ENCODE measurements around the gene DLL3. TPM values are rescaled to one million over a fixed set of nuclear protein-coding genes. Genes with fewer than 3 reads are reported as not detected.

The DLL3 gene
- polyA plus RNA-seq, 1 donor from 2014 or later: 35.5 TPM

DNA sequence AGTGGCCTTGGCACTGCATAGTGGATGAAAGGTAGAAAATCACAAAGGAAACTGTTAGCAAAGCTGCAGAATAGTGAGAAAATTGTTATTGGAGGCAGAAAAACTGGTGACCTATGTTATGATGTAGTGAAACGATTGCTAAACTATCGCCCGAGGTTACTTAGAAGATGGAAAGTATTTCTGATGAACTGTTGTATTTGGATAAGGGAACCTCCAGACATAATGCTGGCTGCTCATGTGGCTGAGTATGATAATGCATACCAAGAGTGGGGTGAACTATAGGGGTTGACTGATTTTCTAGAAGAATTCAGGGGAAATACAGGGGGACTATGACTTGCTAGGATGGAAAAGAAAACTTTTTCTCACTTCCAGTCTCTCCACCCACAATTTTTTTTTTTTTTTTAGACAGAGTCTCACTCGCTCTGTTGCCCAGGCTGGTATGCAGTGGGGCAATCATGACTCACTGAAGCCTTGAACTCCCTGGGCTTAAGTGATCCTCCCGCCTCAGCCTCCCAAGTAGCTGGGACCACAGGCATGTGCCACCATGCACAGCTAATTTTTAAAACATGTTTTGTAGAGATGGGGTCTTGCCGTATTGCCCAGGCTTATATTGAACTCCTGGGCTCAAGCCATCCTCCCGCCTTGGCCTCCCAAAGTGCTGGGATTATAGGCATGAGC, 45.6 kb downstream of the DLL3 start:
- Histone ChIP-seq H3K4me3 (ENCODE audit: low read length) (no peak overlapping the region), H3K79me2 (replicated peaks; ENCODE audit: insufficient read depth, low read length) (no peaks in the 10 kb centered on the region), H3F3A (ENCODE audit: insufficient read depth, low read length, poor library complexity, severe bottlenecking) (no peaks in the 10 kb centered on the region), H2AFZ (ENCODE audit: low read depth, low read length) (no peak overlapping the region), H3K9me2 (ENCODE audit: insufficient read depth, low read length) (no peaks in the 10 kb centered on the region), H3K27me3 (ENCODE audit: insufficient read depth, low read depth, low read length) (no peaks in the 10 kb centered on the region), H3K9ac (ENCODE audit: low read length) (no peak overlapping the region), H4K20me1 (ENCODE audit: insufficient read depth) (no peaks in the 10 kb centered on the region), H3K36me3 (ENCODE audit: insufficient read depth, low read length) (no peaks in the 10 kb centered on the region), H3K9me3 (ENCODE audit: low read length) (no peaks in the 10 kb centered on the region), H3K27ac (ENCODE audit: low read length) (no peak overlapping the region), H3K4me2 (ENCODE audit: low read length) (no peak overlapping the region)
- TF ChIP-seq POLR2AphosphoS5 (IDR thresholded peaks at IDR 0.05) (no peak), SMC3 (conservative IDR thresholded peaks at IDR 0.05; ENCODE audit: poor library complexity) (no peak), EZH2 (IDR thresholded peaks at IDR 0.05; ENCODE audit: borderline replicate concordance, insufficient read depth, low read length, poor library complexity, severe bottlenecking) (no peak), MXI1 (conservative IDR thresholded peaks at IDR 0.05; ENCODE audit: poor library complexity, severe bottlenecking) (no peak), EP300 (conservative IDR thresholded peaks at IDR 0.05; ENCODE audit: poor library complexity, severe bottlenecking) (no peak), RAD21 (conservative IDR thresholded peaks at IDR 0.05) (no peak)
- TF ChIP-seq, protein P1, sequence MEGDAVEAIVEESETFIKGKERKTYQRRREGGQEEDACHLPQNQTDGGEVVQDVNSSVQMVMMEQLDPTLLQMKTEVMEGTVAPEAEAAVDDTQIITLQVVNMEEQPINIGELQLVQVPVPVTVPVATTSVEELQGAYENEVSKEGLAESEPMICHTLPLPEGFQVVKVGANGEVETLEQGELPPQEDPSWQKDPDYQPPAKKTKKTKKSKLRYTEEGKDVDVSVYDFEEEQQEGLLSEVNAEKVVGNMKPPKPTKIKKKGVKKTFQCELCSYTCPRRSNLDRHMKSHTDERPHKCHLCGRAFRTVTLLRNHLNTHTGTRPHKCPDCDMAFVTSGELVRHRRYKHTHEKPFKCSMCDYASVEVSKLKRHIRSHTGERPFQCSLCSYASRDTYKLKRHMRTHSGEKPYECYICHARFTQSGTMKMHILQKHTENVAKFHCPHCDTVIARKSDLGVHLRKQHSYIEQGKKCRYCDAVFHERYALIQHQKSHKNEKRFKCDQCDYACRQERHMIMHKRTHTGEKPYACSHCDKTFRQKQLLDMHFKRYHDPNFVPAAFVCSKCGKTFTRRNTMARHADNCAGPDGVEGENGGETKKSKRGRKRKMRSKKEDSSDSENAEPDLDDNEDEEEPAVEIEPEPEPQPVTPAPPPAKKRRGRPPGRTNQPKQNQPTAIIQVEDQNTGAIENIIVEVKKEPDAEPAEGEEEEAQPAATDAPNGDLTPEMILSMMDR (IDR thresholded peaks at IDR 0.05; ENCODE audit: poor library complexity, severe bottlenecking): no peak
- TF ChIP-seq, protein P2, sequence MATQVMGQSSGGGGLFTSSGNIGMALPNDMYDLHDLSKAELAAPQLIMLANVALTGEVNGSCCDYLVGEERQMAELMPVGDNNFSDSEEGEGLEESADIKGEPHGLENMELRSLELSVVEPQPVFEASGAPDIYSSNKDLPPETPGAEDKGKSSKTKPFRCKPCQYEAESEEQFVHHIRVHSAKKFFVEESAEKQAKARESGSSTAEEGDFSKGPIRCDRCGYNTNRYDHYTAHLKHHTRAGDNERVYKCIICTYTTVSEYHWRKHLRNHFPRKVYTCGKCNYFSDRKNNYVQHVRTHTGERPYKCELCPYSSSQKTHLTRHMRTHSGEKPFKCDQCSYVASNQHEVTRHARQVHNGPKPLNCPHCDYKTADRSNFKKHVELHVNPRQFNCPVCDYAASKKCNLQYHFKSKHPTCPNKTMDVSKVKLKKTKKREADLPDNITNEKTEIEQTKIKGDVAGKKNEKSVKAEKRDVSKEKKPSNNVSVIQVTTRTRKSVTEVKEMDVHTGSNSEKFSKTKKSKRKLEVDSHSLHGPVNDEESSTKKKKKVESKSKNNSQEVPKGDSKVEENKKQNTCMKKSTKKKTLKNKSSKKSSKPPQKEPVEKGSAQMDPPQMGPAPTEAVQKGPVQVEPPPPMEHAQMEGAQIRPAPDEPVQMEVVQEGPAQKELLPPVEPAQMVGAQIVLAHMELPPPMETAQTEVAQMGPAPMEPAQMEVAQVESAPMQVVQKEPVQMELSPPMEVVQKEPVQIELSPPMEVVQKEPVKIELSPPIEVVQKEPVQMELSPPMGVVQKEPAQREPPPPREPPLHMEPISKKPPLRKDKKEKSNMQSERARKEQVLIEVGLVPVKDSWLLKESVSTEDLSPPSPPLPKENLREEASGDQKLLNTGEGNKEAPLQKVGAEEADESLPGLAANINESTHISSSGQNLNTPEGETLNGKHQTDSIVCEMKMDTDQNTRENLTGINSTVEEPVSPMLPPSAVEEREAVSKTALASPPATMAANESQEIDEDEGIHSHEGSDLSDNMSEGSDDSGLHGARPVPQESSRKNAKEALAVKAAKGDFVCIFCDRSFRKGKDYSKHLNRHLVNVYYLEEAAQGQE (IDR thresholded peaks at IDR 0.05; ENCODE audit: borderline replicate concordance): no peak

DNA sequence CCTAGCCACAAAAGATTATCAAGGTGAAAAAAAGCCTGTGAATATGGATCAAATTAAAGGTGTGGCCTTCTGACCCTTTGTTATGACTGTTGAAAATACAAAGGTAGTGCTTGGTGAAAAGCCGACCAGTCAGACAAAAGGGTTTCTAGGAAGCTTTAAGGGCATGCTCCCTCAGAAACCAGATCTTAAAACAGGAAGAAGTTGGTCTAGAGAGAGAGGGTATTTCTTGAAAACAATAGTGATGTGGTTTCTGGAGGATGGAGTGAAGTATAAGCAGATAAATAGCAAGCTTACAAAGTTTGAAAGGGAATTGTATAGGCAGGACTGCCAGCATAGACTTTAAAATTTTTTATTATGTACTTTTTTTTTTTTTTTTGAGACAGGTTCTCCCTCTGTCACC, 46.2 kb downstream of the DLL3 start:
- no peaks in the 10 kb centered on the region for H3K27me3 ChIP-seq (ENCODE audit: insufficient read depth, low read depth, low read length)
- no peak overlapping the region for H3K9ac ChIP-seq (ENCODE audit: low read length)
- no peaks in the 10 kb centered on the region for H3K9me3 ChIP-seq (ENCODE audit: low read length)
- no peak overlapping the region for H2AFZ ChIP-seq (ENCODE audit: low read depth, low read length)
- H3K9me2 ChIP-seq (ENCODE audit: insufficient read depth, low read length): no peaks in the 10 kb centered on the region
- no peak overlapping the region for H3K27ac ChIP-seq (ENCODE audit: low read length)
- H3K36me3 ChIP-seq (ENCODE audit: insufficient read depth, low read length): no peaks in the 10 kb centered on the region
- H4K20me1 ChIP-seq (ENCODE audit: insufficient read depth): no peaks in the 10 kb centered on the region
- no peaks in the 10 kb centered on the region for H3K79me2 ChIP-seq (replicated peaks; ENCODE audit: insufficient read depth, low read length)
- no peaks in the 10 kb centered on the region for H3F3A ChIP-seq (ENCODE audit: insufficient read depth, low read length, poor library complexity, severe bottlenecking)
- TF ChIP-seq EZH2 (IDR thresholded peaks at IDR 0.05; ENCODE audit: borderline replicate concordance, insufficient read depth, low read length, poor library complexity, severe bottlenecking): no peak
- TF ChIP-seq, protein P1 (IDR thresholded peaks at IDR 0.05; ENCODE audit: poor library complexity, severe bottlenecking): no peak
- TF ChIP-seq, protein P2 (IDR thresholded peaks at IDR 0.05; ENCODE audit: borderline replicate concordance): no peak
- TF ChIP-seq SMC3 (conservative IDR thresholded peaks at IDR 0.05; ENCODE audit: poor library complexity): no peak
- TF ChIP-seq EP300 (conservative IDR thresholded peaks at IDR 0.05; ENCODE audit: poor library complexity, severe bottlenecking): no peak
- no peak for TF ChIP-seq POLR2AphosphoS5 (IDR thresholded peaks at IDR 0.05)
- no peak for TF ChIP-seq MXI1 (conservative IDR thresholded peaks at IDR 0.05; ENCODE audit: poor library complexity, severe bottlenecking)
- TF ChIP-seq TAF1 (IDR thresholded peaks at IDR 0.05; ENCODE audit: low read depth): no peak
- no peak overlapping the region for H3K4me3 ChIP-seq (ENCODE audit: low read length)
- no peak overlapping the region for H3K4me2 ChIP-seq (ENCODE audit: low read length)
